Loucy (cell line): ENCODE measurements around the gene GNAL.

Source experiments
- H2AFZ ChIP-seq: fragments of 200-600 bp; sonication (generic); 2 replicates; pipeline ENCODE4 v1.6.0; 2016; ENCODE audit warnings: antibody characterized with exemption, mild to moderate bottlenecking, low read length, moderate library complexity
- H3F3A ChIP-seq: fragments of 200-600 bp; 2 replicates; pipeline ENCODE4 v1.6.0; 2016; ENCODE audit warnings: antibody characterized with exemption, low read depth, mild to moderate bottlenecking
- H3K27me3 ChIP-seq: fragments of 200-600 bp; sonication (generic); 2 replicates; pipeline ENCODE4 v1.6.1; 2014; ENCODE audit warnings: low read length, mild to moderate bottlenecking; ENCODE audit not compliant: insufficient read depth, poor library complexity, severe bottlenecking
- H3K36me3 ChIP-seq: fragments of 200-600 bp; sonication (generic); 2 replicates; pipeline ENCODE4 v1.6.1; 2016; ENCODE audit warnings: low read length; ENCODE audit not compliant: insufficient read depth
- H3K4me1 ChIP-seq: fragments of 200-600 bp; sonication (generic); 2 replicates; pipeline ENCODE4 v1.5.1; 2014; ENCODE audit warnings: low read length, mild to moderate bottlenecking; ENCODE audit not compliant: insufficient read depth, poor library complexity, severe bottlenecking
- H3K4me2 ChIP-seq: fragments of 200-600 bp; sonication (generic); 2 replicates; pipeline ENCODE4 v1.6.0; 2014; ENCODE audit warnings: antibody characterized with exemption, low read length, low read depth, mild to moderate bottlenecking; ENCODE audit not compliant: poor library complexity, severe bottlenecking
- H3K4me3 ChIP-seq: fragments of 200-600 bp; sonication (generic); 2 replicates; pipeline ENCODE4 v1.5.1; 2014; ENCODE audit warnings: low read length, mild to moderate bottlenecking, mixed read lengths; ENCODE audit not compliant: poor library complexity, severe bottlenecking
- H3K79me2 ChIP-seq: fragments of 200-600 bp; sonication (generic); 2 replicates; pipeline ENCODE4 v1.6.1; 2014; ENCODE audit warnings: low read length; ENCODE audit not compliant: insufficient read depth
- H3K9ac ChIP-seq: fragments of 200-600 bp; sonication (generic); 2 replicates; pipeline ENCODE4 v1.6.0; 2014; ENCODE audit warnings: mild to moderate bottlenecking, low read depth, low read length, moderate library complexity; ENCODE audit not compliant: poor library complexity, severe bottlenecking
- H3K9me2 ChIP-seq: fragments of 200-600 bp; sonication (generic); replicated peaks from 2 replicates; pipeline ENCODE4 v1.6.1; 2016; ENCODE audit warnings: low read depth, low read length, mixed read lengths
- H3K9me3 ChIP-seq: fragments of 200-600 bp; sonication (generic); 2 replicates; pipeline ENCODE4 v1.6.1; 2014; ENCODE audit warnings: mild to moderate bottlenecking, antibody characterized with exemption, low read length, low read depth; ENCODE audit not compliant: insufficient read depth
- H4K20me1 ChIP-seq: fragments of 200-600 bp; sonication (generic); 2 replicates; pipeline ENCODE4 v1.6.0; 2014; ENCODE audit warnings: antibody characterized with exemption, low read length, mild to moderate bottlenecking; ENCODE audit not compliant: insufficient read depth, poor library complexity, severe bottlenecking
- CTCF ChIP-seq: fragments of 200-600 bp; sonication (generic); conservative IDR thresholded peaks from 2 replicates; pipeline ENCODE4 v1.5.1; 2014; ENCODE audit warnings: mild to moderate bottlenecking, antibody characterized with exemption, low read length
- EZH2phosphoT487 ChIP-seq: fragments of 200-600 bp; IDR thresholded peaks from 2 replicates; pipeline ENCODE4 v1.6.1; 2018; ENCODE audit warnings: antibody characterized with exemption, mild to moderate bottlenecking, moderate library complexity, borderline replicate concordance

The GNAL gene

GRCh38 chr18:11747731-11748130 is 58.7 kb downstream of the GNAL start:
- Histone ChIP-seq H3K9me2 (no peaks in the 10 kb centered on the region), H3K4me1 (no peaks in the 10 kb centered on the region), H3K4me3 (no peak overlapping the region), H3K79me2 (no peaks in the 10 kb centered on the region), H3K9ac (no peak overlapping the region), H3K27me3 (no peaks in the 10 kb centered on the region), H4K20me1 (no peaks in the 10 kb centered on the region), H2AFZ (no peak overlapping the region), H3K9me3 (no peaks in the 10 kb centered on the region), H3F3A (no peaks in the 10 kb centered on the region), H3K36me3 (no peaks in the 10 kb centered on the region), H3K4me2 (no peak overlapping the region)
- TF ChIP-seq CTCF (no peak), EZH2phosphoT487 (no peak)

GRCh38 chr18:11749305-11749704 is 60.2 kb downstream of the GNAL start:
- H3K79me2 ChIP-seq: no peaks in the 10 kb centered on the region
- no peaks in the 10 kb centered on the region for H4K20me1 ChIP-seq
- no peak overlapping the region for H3K9ac ChIP-seq
- H3K4me2 ChIP-seq: no peak overlapping the region
- H3K27me3 ChIP-seq: no peaks in the 10 kb centered on the region
- no peaks in the 10 kb centered on the region for H3F3A ChIP-seq
- no peak for TF ChIP-seq CTCF
- no peak for TF ChIP-seq EZH2phosphoT487
- no peaks in the 10 kb centered on the region for H3K36me3 ChIP-seq
- H3K9me2 ChIP-seq: no peaks in the 10 kb centered on the region
- no peaks in the 10 kb centered on the region for H3K4me1 ChIP-seq
- H3K9me3 ChIP-seq: no peaks in the 10 kb centered on the region
- no peak overlapping the region for H3K4me3 ChIP-seq
- no peak overlapping the region for H2AFZ ChIP-seq

- H3K9me2 ChIP-seq: no peaks in the 10 kb centered on the region
- no peaks in the 10 kb centered on the region for H3K4me1 ChIP-seq
- no peak overlapping the region for H2AFZ ChIP-seq
- H4K20me1 ChIP-seq: no peaks in the 10 kb centered on the region
- TF ChIP-seq CTCF (no peak), EZH2phosphoT487 (no peak)
- H3K4me2 ChIP-seq: no peak overlapping the region
- no peaks in the 10 kb centered on the region for H3K36me3 ChIP-seq
- H3F3A ChIP-seq: no peaks in the 10 kb centered on the region
- H3K27me3 ChIP-seq: no peaks in the 10 kb centered on the region
- H3K9me3 ChIP-seq: no peaks in the 10 kb centered on the region
- H3K9ac ChIP-seq: no peak overlapping the region
- H3K4me3 ChIP-seq: no peak overlapping the region
- H3K79me2 ChIP-seq: no peaks in the 10 kb centered on the region
Measured at GRCh38 chr18:11750171-11750570, 61.1 kb downstream of the GNAL start.
